H1 (cell line): ENCODE measurements around the gene MROH7. TPM values are rescaled to one million over a fixed set of nuclear protein-coding genes. Genes with fewer than 3 reads are reported as not detected.

ENCODE experiments used
- MAFK ChIP-seq: IDR thresholded peaks from 2 replicates; pipeline ENCODE4 v1.6.1; 2012; ENCODE audit warnings: low read depth, mild to moderate bottlenecking, improper control_type of control experiment, low read length
- USF2 ChIP-seq: IDR thresholded peaks from 2 replicates; pipeline ENCODE4 v1.6.1; 2011; ENCODE audit warnings: low read length, improper control_type of control experiment
- polyA plus RNA-seq, 7 experiments: library from polyadenylated mRNA; depleted of rRNA in 3 of 7; stranded (reverse) in 5 of 7; unstranded in 2 of 7; fragments of >200 nt in 5 of 7; fragments of 200-250 nt in 2 of 7; gene quantifications; 1 replicate in 5 of 7; 2 replicates in 1 of 7; 4 replicates in 1 of 7; pipeline versions ENCODE4 v1.2.1 to v1.2.3, GENCODE V29; 2011 to 2013; ENCODE audit warnings: missing spikeins in 2 of 7, mixed read lengths in 2 of 7
- total RNA-seq: library from RNA; stranded (reverse); fragmentation: NEBNext Ultra II Directional; extraction: Animal tissue kit (Norgen Biotek cat#: 25700); gene quantifications from 2 replicates; pipeline ENCODE4 v1.2.1, GENCODE V29; 2021

Gene MROH7
- total and polyA plus RNA-seq, 2 of the 8 experiments (the other 6 are each of a cell fraction or from before 2014, with no cell fraction given), result 0.07 to 0.20 TPM

GRCh38 chr1:54696262-54696661, 54.7 kb downstream of the MROH7 start (continued):
- TF ChIP-seq USF2 (no peak), MAFK (no peak)
